ENCODE results near the gene SPPL2B. TPM values are rescaled to one million over a fixed set of nuclear protein-coding genes. Genes with fewer than 3 reads are reported as not detected.
A peak's percentile ranks its signal among the peaks of the same experiment; 100 is the strongest.

Gene SPPL2B
- total RNA-seq, 4 donors from 2014 or later: 46.8 to 97.6 (median 59.6) TPM

DNA sequence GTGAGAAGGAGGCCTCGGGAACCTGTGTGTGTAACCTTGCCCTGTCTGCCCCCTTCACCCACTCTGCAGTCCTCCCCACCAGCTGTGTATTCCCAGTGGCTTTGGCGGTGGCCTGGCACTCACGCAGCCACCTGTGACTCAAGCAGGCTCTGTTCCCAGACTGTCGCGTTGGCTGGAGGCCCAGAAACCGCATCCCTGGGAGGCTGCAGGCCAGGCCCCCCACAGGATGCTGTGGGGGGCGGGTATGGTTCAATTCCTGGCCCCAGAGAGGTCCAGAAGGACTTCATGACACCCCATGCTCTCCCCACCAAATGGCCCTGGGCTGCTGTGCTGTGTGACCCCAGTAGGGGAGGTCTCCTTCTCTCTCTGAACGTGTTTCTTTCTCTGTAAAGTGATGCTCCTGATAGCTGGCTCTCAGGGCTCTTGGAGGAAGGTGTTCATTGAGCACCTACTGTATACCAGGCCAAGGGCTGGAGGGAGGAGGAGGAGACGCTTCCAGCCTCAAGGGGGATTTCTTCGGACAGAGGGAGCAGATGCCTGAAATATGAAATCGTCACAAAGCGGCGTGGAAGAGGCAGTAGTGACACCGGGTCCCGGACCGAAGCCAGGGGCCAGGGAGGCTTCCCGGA, 18.6 kb upstream of the SPPL2B start:
- no peaks in the 10 kb centered on the region for H3K36me3 ChIP-seq
- WGBS: 52% methylated on average over 17 of the region's 17 CpGs
- no peak overlapping the region for H3K27ac ChIP-seq
- no peak overlapping the region for H3K4me3 ChIP-seq
- peaks cover 8% of the 10 kb centered on the region for H3K4me1 ChIP-seq
- H3K9me3 ChIP-seq: no peaks in the 10 kb centered on the region
- TF ChIP-seq EP300 (IDR thresholded peaks at IDR 0.05): no peak
- TF ChIP-seq POLR2AphosphoS5 (IDR thresholded peaks at IDR 0.05): no peak
- TF ChIP-seq POLR2A (IDR thresholded peaks at IDR 0.05): no peak
- DNase-seq (ENCODE audit: low spot score in 2 of 2): peak in 1 of 2 donors; percentile 49
- H3K27me3 ChIP-seq: peaks cover 73% of the 10 kb centered on the region

DNA sequence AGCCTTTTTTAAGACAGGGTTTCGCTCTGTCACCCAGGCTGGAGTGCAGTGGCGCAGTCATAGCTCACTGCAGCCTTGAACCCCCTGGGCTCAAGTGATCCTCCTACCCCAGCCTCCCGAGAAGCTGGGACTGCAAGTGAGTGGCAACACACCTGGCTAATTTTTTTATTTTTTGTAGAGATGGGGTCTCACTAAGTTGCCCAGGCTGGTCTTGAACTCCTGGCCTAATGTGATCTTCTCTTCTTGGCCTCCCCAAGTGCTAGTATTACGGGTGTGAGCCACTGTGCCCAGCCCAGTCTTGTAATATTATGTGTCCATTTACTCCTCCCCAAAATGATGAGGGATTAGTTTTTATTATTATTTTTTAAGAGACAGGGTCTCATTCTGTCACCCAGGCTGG, 17.4 kb upstream of the SPPL2B start:
- DNase-seq (ENCODE audit: low spot score in 2 of 2): no peak
- H3K9me3 ChIP-seq: peaks cover 4% of the 10 kb centered on the region
- H3K36me3 ChIP-seq: no peaks in the 10 kb centered on the region
- H3K27me3 ChIP-seq: peaks cover 68% of the 10 kb centered on the region
- no peak for TF ChIP-seq POLR2A (IDR thresholded peaks at IDR 0.05)
- TF ChIP-seq CTCF (IDR thresholded peaks at IDR 0.05): no peak
- no peak for TF ChIP-seq POLR2AphosphoS5 (IDR thresholded peaks at IDR 0.05)
- no peak for TF ChIP-seq EP300 (IDR thresholded peaks at IDR 0.05)
- peaks cover 8% of the 10 kb centered on the region for H3K4me1 ChIP-seq
- WGBS: 92% methylated on average over 4 of the region's 4 CpGs
- H3K27ac ChIP-seq: no peak overlapping the region
- no peak overlapping the region for H3K4me3 ChIP-seq

DNA sequence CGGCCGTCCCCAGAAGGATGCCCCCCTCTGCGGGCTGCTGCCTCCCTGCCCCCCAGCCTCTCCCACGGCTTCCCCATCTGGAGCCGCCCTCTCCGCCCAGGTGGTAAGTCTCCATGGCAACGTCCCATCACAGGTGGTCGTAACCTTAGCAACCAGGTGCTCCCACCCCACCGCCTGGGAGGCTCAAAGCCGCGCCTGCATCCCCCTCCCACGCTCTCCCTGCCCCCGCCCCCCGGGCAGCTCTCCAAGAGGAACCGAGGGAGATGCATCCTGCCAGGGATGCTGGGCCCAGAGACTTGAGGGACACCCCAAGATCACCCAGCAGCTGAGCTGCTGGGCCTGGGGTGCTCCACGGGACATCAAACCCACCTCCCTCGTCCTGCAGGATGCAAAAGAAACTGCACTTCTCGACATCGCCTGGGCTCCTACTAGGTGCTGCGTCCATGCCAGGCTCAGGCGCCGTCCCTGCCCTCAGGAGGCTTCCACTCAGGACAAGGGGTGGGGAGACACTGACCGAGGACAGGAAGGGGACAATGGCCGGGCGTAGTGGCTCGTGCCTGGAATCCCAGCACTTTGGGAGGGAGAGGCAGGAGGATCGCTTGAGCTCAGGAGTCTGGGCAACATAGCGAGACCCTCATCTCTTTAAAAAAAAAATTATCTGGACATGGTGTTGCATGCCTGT, 15.5 kb upstream of the SPPL2B start:
- peaks cover 3% of the 10 kb centered on the region for H3K4me1 ChIP-seq
- TF ChIP-seq CTCF (IDR thresholded peaks at IDR 0.05): no peak
- TF ChIP-seq EP300 (IDR thresholded peaks at IDR 0.05): no peak
- TF ChIP-seq POLR2AphosphoS5 (IDR thresholded peaks at IDR 0.05): no peak
- no peak for TF ChIP-seq POLR2A (IDR thresholded peaks at IDR 0.05)
- no peak for DNase-seq (ENCODE audit: low spot score in 2 of 2)
- no peak overlapping the region for H3K4me3 ChIP-seq
- no peak overlapping the region for H3K27ac ChIP-seq
- peaks cover 50% of the 10 kb centered on the region for H3K27me3 ChIP-seq
- H3K36me3 ChIP-seq: no peaks in the 10 kb centered on the region
- 83% methylated on average over 11 of the region's 28 CpGs for WGBS
- peaks cover 4% of the 10 kb centered on the region for H3K9me3 ChIP-seq

- 85% methylated on average over 7 of the region's 7 CpGs for WGBS
- no peak overlapping the region for H3K27ac ChIP-seq
- H3K36me3 ChIP-seq: no peaks in the 10 kb centered on the region
- DNase-seq (ENCODE audit: low spot score in 2 of 2): no peak
- peaks cover 30% of the 10 kb centered on the region for H3K27me3 ChIP-seq
- TF ChIP-seq POLR2AphosphoS5 (IDR thresholded peaks at IDR 0.05) (no peak), POLR2A (IDR thresholded peaks at IDR 0.05) (no peak), EP300 (IDR thresholded peaks at IDR 0.05) (no peak), CTCF (IDR thresholded peaks at IDR 0.05) (no peak)
- H3K4me3 ChIP-seq: no peak overlapping the region
- no peaks in the 10 kb centered on the region for H3K4me1 ChIP-seq
- H3K9me3 ChIP-seq: peaks cover 4% of the 10 kb centered on the region
Observed at GRCh38 chr19:2315121-2315817, 13.2 kb upstream of the SPPL2B start.

DNA sequence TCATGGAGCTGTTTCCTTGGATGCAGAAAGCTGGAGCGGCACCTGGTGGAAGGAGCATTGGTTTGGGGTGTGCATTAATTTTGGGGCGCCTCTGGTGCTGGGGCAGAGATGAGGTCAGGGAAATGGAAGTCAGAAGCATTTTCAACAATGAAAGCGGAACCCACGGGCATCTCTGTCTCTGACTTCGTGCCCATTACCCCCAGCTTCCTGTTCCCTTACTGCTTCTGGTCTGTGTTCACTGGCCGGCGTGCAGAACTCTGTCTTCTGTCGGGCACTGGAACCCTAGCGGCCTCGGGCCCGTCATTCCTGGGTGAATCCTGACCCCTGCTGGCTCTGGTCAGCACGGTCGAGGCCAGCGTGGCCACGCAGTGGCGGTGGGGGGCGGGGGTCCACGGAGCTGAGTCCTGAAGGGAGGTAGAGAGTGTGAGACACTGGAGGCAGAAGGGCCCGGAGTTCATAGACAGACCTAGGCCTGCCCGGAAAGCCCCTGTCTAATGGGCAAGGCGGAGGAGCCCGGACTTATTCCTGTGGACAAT, 12.6 kb upstream of the SPPL2B start:
- H3K9me3 ChIP-seq: peaks cover 4% of the 10 kb centered on the region
- no peaks in the 10 kb centered on the region for H3K36me3 ChIP-seq
- 71% methylated on average over 9 of the region's 22 CpGs for WGBS
- DNase-seq (ENCODE audit: low spot score in 2 of 2): no peak
- no peaks in the 10 kb centered on the region for H3K4me1 ChIP-seq
- H3K27me3 ChIP-seq: peaks cover 26% of the 10 kb centered on the region
- no peak for TF ChIP-seq POLR2A (IDR thresholded peaks at IDR 0.05)
- no peak for TF ChIP-seq EP300 (IDR thresholded peaks at IDR 0.05)
- TF ChIP-seq CTCF (IDR thresholded peaks at IDR 0.05): peak in 1 of 2 donors; percentile 26
- H3K27ac ChIP-seq: no peak overlapping the region
- no peak overlapping the region for H3K4me3 ChIP-seq

All from suprapubic skin (tissue), 4 donors.